GM10266 (cell line): ENCODE data around the gene NOSIP.

ENCODE experiments used
- DNase-seq: peaks from one replicate; pipeline ENCODE4 v3.0.0; 2012; ENCODE audit errors: extremely low spot score
- TF ChIP-seq, protein P1 (sequence below): IDR thresholded peaks from 2 replicates; pipeline ENCODE4 v1.5.1; 2012; ENCODE audit warnings: mild to moderate bottlenecking, low read depth; ENCODE audit not compliant: control insufficient read depth, insufficient read depth; ENCODE audit errors: missing control alignments

The NOSIP gene

DNA sequence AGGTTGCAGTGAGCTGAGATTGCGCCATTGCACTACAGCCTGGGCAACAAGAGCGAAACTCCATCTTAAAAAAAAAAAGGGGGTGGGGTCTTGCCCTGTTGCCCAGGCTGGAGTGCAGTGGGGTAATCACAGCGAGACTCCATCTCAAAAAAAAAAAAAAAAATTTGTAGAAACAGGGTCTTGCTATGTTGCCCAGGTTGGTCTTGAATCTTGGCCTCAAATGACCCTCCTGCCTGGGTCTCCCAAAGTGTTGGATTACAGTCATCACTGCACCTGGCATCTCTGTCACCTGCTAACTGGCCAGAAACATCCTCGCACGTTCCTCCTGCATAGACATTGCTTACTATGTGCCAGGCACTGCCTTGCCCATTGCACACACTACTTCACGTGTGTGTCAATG, 38.4 kb downstream of the NOSIP start:
- TF ChIP-seq, protein P1, sequence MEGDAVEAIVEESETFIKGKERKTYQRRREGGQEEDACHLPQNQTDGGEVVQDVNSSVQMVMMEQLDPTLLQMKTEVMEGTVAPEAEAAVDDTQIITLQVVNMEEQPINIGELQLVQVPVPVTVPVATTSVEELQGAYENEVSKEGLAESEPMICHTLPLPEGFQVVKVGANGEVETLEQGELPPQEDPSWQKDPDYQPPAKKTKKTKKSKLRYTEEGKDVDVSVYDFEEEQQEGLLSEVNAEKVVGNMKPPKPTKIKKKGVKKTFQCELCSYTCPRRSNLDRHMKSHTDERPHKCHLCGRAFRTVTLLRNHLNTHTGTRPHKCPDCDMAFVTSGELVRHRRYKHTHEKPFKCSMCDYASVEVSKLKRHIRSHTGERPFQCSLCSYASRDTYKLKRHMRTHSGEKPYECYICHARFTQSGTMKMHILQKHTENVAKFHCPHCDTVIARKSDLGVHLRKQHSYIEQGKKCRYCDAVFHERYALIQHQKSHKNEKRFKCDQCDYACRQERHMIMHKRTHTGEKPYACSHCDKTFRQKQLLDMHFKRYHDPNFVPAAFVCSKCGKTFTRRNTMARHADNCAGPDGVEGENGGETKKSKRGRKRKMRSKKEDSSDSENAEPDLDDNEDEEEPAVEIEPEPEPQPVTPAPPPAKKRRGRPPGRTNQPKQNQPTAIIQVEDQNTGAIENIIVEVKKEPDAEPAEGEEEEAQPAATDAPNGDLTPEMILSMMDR: no peak
- DNase-seq: no peak

DNA sequence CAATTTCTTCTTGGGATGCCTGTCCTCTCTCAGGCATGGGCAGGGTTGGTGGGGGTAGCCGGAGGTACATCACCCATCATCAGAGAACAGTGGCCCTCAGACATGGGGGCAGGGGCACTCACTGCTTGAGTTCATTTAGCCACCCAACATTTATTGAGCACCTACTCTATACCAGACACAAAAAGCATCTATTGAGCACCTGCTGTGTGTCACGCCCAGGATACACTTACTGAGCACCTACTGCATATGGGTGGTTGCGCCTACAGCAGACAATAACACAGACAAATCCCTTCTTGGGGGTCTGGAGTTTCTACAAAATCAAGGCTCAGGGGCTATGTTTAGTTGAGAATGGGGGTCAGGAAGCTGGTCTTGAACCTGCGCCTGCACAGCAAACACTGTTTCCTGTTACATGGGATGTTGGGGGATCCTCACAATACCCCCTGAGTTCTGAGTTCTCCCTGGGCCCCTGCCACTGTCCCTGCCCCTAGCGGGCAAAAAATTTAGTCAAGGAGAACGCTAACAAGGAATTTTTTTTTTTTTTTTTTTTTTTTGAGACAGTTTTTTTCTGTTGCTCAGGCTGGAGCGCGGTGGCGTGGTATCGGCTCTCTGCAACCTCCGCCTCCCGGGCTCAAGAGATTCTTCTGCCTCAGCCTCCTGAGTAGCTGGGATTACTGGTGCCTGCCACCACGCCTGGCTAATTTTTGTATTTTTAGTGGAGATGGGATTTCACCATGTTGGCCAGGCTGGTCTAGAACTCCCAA, 41.0 kb downstream of the NOSIP start:
- DNase-seq: no peak
- TF ChIP-seq, protein P1: no peak

DNA sequence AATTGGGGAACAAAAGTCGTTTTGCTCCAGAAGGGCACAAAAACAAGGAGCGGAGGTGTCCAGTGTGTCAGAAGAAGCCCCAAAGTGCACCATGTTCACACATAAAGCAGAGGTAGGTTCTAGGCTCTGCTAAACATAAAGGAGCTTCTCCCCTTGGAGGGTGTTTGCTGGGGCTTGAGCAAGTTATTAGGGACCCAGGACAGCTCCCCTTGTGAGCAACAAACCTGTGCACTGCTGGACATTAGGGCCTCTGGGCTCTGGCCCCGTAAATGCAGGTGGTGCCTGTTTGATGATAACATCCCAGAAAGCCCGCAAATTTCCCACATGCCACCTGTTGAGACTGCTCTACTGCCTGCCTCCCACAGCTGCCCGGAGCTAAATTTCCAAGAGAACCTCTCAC, 41.7 kb downstream of the NOSIP start:
- DNase-seq: no peak
- TF ChIP-seq, protein P1: no peak

DNA sequence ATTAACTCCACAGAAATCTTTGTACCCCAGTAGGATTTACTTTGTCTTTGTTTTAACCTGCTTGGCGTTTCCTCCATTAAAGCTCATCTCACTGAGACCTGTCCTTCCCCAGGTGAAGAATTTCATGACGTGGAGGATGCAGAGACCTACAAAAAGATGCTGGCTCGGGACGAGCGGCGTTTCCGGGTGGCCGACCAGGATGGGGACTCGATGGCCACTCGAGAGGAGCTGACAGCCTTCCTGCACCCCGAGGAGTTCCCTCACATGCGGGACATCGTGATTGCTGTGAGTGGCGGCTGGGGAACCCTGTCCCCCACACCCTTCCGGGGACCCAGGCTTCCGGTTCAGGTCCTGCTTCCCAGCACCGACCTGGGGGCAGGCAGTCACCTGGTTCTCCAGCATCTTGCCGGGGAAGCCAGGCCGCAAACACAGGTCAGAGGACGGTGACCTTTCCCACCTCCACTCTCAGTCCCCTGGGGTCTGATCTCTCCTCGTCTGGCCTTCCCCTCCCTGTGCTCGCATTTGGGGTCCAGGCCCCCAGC, 43.4 kb downstream of the NOSIP start:
- TF ChIP-seq, protein P1: no peak
- DNase-seq: no peak

DNA sequence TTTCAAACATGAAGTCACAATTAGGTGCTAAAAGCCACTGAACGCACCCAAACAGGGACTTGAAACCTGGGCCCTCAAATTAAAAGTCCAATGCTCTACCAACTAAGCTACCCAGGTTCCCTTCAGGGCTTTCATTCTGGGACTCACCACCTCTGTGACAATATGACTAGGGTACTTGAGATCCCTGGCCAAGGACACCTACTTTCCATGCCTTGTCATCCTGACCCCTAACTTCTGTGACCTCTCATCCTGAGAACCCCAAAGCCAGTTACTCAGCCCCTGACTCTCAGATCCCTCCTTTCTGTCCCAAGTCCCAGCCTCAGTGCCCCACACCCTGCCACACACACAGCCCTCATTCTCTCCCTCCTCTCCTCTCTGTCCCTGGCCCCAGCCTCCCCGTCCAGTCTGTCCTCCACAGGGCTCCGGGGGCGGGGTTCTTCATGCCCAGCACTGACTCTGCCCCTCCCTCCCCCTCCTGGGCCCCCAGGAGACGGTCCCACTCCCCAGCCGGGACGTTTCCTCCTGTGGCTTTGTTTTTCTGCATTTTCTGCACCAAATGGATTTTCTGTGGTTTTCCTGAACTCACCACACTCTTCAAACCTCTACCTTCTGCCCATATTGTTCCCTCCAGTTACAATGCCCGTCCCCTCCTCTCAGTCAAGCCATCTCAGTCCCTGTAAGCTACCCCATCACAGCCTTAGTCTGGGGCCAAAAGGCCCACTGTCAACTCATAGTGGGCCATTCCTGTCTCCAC, 45.5 kb downstream of the NOSIP start:
- TF ChIP-seq, protein P1: no peak
- no peak for DNase-seq

DNA sequence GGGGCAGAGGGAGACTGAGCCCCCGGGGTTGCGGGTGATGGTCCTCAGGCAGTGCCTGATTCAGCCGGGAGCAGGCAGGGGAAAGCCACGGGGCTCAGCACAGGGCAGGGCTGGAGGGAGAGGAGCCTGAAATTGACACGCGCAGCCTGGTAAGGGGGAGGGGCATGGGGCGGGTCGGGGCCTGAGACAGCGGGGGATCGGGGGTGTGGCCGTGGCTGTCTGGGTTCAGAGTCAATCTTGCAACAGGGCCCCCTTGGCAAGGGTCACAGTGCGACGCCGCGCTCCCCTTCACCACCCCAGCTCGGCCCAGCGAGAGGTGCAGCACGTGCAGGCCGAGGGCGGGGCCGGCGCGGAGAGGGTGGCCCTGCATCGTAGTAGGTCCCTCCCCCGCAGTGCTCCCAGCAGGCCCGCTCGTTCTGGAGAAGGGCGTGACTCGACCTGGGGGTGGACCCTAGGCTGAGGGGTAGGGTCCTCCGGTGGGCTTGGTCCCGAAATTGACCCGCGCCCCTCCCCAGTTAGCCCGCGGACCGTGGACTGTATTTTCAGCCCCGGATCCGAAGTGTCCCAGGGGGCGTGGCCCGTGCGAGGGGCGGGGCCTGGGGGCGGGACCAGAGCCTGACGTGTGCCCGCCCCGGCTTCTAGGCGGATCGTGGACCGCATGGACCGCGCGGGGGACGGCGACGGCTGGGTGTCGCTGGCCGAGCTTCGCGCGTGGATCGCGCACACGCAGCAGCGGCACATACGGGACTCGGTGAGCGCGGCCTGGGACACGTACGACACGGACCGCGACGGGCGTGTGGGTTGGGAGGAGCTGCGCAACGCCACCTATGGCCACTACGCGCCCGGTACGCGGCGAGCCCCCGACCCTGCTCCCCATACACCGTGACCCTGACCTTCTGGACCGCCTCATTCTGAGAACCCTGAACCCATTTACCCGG, 46.5 kb downstream of the NOSIP start:
- TF ChIP-seq, protein P1: peak; percentile 43
- DNase-seq: peak; percentile 84
